GM12891 (cell line): ENCODE data around the gene CARD6.

Experiments used
- PAX5 ChIP-seq: IDR thresholded peaks from 2 replicates; pipeline ENCODE4 v1.6.1; 2011; ENCODE audit warnings: low read length, moderate library complexity, mild to moderate bottlenecking; ENCODE audit not compliant: insufficient read depth, severe bottlenecking
- POLR2A ChIP-seq: IDR thresholded peaks from 2 replicates; pipeline ENCODE4 v1.6.1; 2011; ENCODE audit warnings: low read depth, low read length, control low read depth
- POLR2AphosphoS5 ChIP-seq: IDR thresholded peaks from 2 replicates; pipeline ENCODE4 v1.6.1; 2011; ENCODE audit warnings: low read depth, low read length, control low read depth
- POU2F2 ChIP-seq: IDR thresholded peaks from 2 replicates; pipeline ENCODE4 v1.6.1; 2011; ENCODE audit warnings: low read depth, mild to moderate bottlenecking, control low read depth, low read length, moderate library complexity
- SPI1 ChIP-seq: IDR thresholded peaks from 2 replicates; pipeline ENCODE4 v1.6.1; 2011; ENCODE audit warnings: low read depth, low read length, control low read depth
- TAF1 ChIP-seq: IDR thresholded peaks from 2 replicates; pipeline ENCODE4 v1.6.1; 2011; ENCODE audit warnings: low read depth, low read length, control low read depth

DNA sequence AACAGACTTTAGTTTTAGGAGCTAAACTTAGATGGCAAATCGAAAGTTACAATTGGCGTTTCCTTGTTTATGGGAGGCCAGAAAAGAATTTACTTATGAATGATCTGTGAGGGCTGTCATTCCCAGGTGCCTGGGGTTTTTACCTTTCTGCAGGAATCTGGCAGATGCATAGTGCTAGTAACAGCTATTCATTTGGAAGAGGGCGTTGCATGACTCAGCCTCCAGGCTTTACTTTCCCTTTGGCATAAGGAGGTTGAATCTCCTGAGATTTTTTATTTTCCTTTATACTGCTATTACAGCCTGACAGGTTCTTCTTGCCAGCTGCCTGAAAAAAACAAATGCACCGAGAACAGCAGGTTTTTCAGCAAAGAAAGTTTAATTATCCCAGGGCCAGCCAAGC lies 30.0 kb downstream of the CARD6 start:
- no peak for TF ChIP-seq POLR2A
- no peak for TF ChIP-seq POLR2AphosphoS5
- TF ChIP-seq TAF1, result no peak
- no peak for TF ChIP-seq POU2F2
- TF ChIP-seq SPI1, result no peak
- no peak for TF ChIP-seq PAX5
